ENCODE data around the gene TNNT3.
"Not testable (repeated sequence)": the region's sequence is repeated elsewhere in the genome, so short reads cannot be mapped to it uniquely, and the experiment has no call there.

Gene TNNT3

DNA sequence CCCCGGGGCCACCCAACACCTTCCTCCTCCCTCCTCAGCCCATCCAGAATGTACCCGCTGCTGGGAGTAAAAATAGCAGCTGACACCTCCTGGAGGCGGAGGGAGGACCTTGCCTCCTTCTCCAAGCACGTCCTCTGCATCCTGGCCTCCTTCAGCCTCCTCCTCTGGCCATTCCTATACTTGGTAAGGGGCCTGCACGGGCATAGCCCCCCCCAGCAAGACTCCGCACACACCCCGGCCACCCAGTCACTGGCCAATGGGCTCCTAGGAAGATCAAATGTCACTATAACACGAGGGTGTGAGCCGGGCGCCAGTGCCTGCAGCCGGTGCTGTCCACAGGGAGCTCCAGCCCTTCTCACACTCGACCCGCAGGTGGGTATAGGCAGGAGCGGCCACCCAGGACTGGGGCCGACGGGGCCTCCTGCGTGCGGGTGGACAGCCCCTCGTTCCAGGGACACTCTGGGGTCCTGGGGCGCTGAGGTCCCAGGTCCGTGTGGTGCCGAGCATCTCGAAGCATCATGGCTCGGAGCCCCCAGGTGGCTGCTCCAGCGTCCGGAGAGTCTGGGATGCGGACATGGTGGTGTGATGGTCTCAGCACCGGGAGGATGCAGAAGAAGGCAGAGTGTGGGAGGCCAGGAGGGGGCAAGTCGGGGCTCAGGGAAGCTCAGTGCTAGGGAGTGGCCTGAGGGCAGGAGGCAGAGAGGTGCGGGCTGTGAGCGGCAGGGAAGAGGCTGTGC is at the start of gene TNNT3:
TSS of gene TNNT3 (plus strand) at position 313 of the 737 bp plus-strand sequence. CDS start 3,172 bp downstream, outside the sequence.
- H3K36me3 ChIP-seq (ENCODE audit: control insufficient read depth in 1 of 2, insufficient read depth in 2 of 2, low read length in 2 of 2), result no peaks in the 10 kb centered on the region
- H3K27ac ChIP-seq (ENCODE audit: low read length), result no peak within 1 kb of the TSS
- no peaks in the 10 kb centered on the region for H3K9me3 ChIP-seq (ENCODE audit: control insufficient read depth in 1 of 2, low read length in 2 of 2)
- peaks cover 0 to 17% of the 10 kb centered on the region in 2 donors for H3K4me1 ChIP-seq (ENCODE audit: control insufficient read depth in 1 of 2, insufficient read depth in 2 of 2, low read length in 2 of 2)
- no peaks in the 10 kb centered on the region for H3K27me3 ChIP-seq (ENCODE audit: low read depth, low read length)
- H3K4me3 ChIP-seq (ENCODE audit: low read depth in 1 of 2, low read length in 2 of 2), result no peak within 1 kb of the TSS

DNA sequence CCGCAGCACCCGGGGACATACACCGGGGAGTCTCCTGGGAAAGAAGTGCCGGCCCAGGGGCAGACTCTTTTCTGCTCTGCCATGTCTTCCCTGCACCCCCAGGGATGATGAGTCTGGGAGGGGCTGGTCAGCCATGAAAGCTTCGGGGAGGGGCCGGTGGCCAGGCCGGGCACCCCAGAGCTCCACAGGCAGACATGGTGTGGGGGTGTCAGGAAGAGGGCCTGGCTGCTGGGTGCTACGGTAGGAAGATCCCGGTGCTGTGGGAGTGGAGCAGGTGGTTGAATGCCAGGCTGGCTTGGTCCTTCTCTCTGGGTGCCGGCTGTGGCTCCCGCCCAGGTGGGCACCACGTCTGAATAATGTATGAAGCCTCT is 49.2 kb upstream of the TNNT3 start:
- Histone ChIP-seq H3K27me3 (ENCODE audit: low read depth, low read length) (no peaks in the 10 kb centered on the region), H3K27ac (ENCODE audit: low read length) (no peak overlapping the region), H3K4me1 (ENCODE audit: control insufficient read depth in 1 of 2, insufficient read depth in 2 of 2, low read length in 2 of 2) (peaks cover 0 to 23% of the 10 kb centered on the region in 2 donors), H3K9me3 (ENCODE audit: control insufficient read depth in 1 of 2, low read length in 2 of 2) (no peaks in the 10 kb centered on the region), H3K36me3 (ENCODE audit: control insufficient read depth in 1 of 2, insufficient read depth in 2 of 2, low read length in 2 of 2) (no peaks in the 10 kb centered on the region), H3K4me3 (ENCODE audit: low read depth in 1 of 2, low read length in 2 of 2) (peak overlapping the region; percentile 26 to 47)

DNA sequence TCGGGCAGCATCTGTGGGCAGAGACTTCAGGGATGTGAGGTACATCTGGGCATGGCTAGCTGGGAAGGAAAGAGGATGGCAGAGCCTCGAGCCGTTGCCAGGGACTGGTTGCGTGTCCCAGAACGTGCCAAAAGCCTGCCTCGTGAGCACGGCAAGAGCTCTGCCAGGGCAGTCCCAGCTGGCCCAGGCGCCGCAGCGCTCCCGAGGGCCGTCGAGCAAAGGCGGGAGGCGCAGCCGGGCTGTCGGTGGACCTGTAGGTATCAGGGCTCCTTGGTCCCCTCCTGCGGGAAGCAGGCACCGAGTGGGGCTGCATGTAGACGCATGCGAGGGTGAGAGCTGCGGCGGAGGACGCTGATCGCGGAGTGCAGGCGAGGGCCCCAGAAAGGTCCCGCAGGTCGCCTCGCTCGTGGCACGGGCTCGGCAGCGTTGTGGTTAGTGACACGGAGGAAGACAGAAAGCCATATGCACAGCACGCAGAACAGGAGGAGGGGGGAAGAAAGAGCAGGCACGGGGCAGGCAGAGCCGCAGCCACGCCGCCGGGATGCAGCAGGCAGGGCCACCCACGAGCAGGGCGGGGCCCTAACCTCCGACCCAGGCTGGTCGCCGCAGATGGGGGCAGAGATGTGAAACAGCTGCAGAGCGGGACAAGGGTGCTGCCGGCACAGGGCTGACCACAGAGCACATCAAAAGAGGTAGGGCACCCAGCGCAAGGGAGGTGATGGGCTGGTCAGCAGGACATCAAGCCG is 48.6 kb upstream of the TNNT3 start:
- Histone ChIP-seq H3K4me1 (ENCODE audit: control insufficient read depth in 1 of 2, insufficient read depth in 2 of 2, low read length in 2 of 2) (peaks cover 0 to 22% of the 10 kb centered on the region in 2 donors), H3K27ac (ENCODE audit: low read length) (no peak overlapping the region), H3K4me3 (ENCODE audit: low read depth in 1 of 2, low read length in 2 of 2) (peak overlapping the region; percentile 26 to 47)

GRCh38 chr11:1871531-1871930 is 48.0 kb upstream of the TNNT3 start:
- Histone ChIP-seq H3K4me1 (ENCODE audit: control insufficient read depth in 1 of 2, insufficient read depth in 2 of 2, low read length in 2 of 2) (peaks cover 0 to 27% of the 10 kb centered on the region in 2 donors), H3K27me3 (ENCODE audit: low read depth, low read length) (no peaks in the 10 kb centered on the region), H3K27ac (ENCODE audit: low read length) (no peak overlapping the region)

More for the DNA sequence above, 48.6 kb upstream of the TNNT3 start:
- Histone ChIP-seq H3K27me3 (ENCODE audit: low read depth, low read length) (no peaks in the 10 kb centered on the region), H3K9me3 (ENCODE audit: control insufficient read depth in 1 of 2, low read length in 2 of 2) (no peaks in the 10 kb centered on the region), H3K36me3 (ENCODE audit: control insufficient read depth in 1 of 2, insufficient read depth in 2 of 2, low read length in 2 of 2) (no peaks in the 10 kb centered on the region)

DNA sequence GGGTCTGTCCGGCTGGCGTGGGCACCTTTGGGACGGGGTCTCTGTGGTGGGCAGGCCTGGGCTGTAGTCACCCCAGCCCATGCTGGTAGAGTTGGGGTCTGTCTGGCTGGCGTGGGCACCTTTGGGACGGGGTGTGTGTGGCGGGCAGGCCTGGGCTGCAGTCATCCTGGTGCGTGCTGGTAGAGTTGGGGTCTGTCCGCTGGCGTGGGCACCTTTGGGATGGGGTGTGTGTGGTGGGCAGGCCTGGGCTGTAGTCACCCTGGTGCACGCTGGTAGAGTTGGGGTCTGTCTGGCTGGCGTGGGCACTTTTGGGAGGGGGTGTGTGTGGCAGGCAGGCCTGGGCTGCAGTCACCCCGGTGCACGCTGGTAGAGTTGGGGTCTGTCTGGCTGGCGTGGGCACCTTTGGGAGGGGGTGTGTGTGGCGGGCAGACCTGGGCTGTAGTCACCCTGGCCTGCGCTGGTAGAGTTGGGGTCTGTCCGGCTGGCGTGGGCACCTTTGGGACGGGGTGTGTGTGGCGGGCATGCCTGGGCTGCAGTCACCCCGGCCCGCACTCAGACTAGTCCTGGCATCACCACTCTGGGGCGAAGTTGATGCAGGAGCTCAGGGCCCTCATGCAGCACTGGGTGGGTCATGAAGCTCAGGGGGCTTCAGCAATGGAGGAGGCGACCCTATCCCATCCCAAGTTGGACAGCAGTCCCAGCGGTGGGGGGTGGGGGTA is 47.1 kb upstream of the TNNT3 start:
- H3K27me3 ChIP-seq (ENCODE audit: low read depth, low read length), result no peaks in the 10 kb centered on the region
- H3K9me3 ChIP-seq (ENCODE audit: control insufficient read depth in 1 of 2, low read length in 2 of 2), result no peaks in the 10 kb centered on the region
- no peak overlapping the region for H3K27ac ChIP-seq (ENCODE audit: low read length)
- no peaks in the 10 kb centered on the region for H3K36me3 ChIP-seq (ENCODE audit: control insufficient read depth in 1 of 2, insufficient read depth in 2 of 2, low read length in 2 of 2)
- peak overlapping the region in 1 of 2 donors; percentile 47 for H3K4me3 ChIP-seq (ENCODE audit: low read depth in 1 of 2, low read length in 2 of 2)
- H3K4me1 ChIP-seq (ENCODE audit: control insufficient read depth in 1 of 2, insufficient read depth in 2 of 2, low read length in 2 of 2), result peaks cover 0 to 36% of the 10 kb centered on the region in 2 donors

More at GRCh38 chr11:1871531-1871930, 48.0 kb upstream of the TNNT3 start:
- Histone ChIP-seq H3K36me3 (ENCODE audit: control insufficient read depth in 1 of 2, insufficient read depth in 2 of 2, low read length in 2 of 2) (no peaks in the 10 kb centered on the region), H3K4me3 (ENCODE audit: low read depth in 1 of 2, low read length in 2 of 2) (peak overlapping the region; percentile 26 to 47), H3K9me3 (ENCODE audit: control insufficient read depth in 1 of 2, low read length in 2 of 2) (no peaks in the 10 kb centered on the region)

DNA sequence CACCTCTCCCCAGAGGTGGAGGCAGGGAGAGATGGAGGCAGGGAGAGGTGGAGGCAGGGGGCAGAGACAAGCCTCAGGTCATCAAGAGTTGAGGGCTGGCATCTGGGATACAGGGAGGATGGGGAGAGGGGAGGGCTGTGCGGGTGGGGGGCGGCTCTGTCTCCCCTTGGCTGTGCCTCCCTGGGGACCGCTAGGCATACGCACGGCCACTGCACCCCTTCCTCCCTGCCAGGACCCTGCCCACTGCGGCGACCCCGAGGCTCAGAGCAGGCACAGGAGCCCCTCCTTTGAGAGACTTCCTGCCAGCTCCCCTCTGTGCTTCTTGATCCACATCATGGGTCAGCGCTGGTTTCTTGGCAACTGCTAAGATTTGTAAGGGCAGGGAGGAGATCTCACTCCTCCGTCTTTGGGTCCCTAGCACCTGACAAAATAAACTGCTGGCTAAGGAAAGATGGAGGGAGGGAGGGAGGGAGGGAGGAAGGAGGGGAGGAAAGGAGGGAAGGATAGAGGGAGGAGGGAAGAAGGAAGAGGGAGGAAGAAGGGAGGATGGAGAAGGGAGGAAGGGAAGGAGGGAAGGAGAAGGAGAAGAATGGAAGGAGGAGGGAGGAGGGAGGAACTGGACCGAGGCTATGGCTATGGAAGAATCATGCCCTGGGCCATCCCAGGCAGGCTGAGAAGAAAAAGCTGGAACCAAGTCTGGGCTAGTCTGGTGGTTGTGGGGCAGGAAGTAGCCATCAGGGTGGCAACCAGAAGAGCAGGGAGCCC is 46.3 kb upstream of the TNNT3 start:
- Histone ChIP-seq H3K4me1 (ENCODE audit: control insufficient read depth in 1 of 2, insufficient read depth in 2 of 2, low read length in 2 of 2) (peaks cover 0 to 44% of the 10 kb centered on the region in 2 donors), H3K4me3 (ENCODE audit: low read depth in 1 of 2, low read length in 2 of 2) (peak overlapping the region in 1 of 2 donors; percentile 47), H3K9me3 (ENCODE audit: control insufficient read depth in 1 of 2, low read length in 2 of 2) (no peaks in the 10 kb centered on the region), H3K27me3 (ENCODE audit: low read depth, low read length) (no peaks in the 10 kb centered on the region), H3K27ac (ENCODE audit: low read length) (no peak overlapping the region), H3K36me3 (ENCODE audit: control insufficient read depth in 1 of 2, insufficient read depth in 2 of 2, low read length in 2 of 2) (no peaks in the 10 kb centered on the region)

- H3K9me3 ChIP-seq (ENCODE audit: control insufficient read depth in 1 of 2, low read length in 2 of 2); H3K4me3 ChIP-seq (ENCODE audit: low read depth in 1 of 2, low read length in 2 of 2); H3K27ac ChIP-seq (ENCODE audit: low read length); H3K27me3 ChIP-seq (ENCODE audit: low read depth, low read length); H3K36me3 ChIP-seq (ENCODE audit: control insufficient read depth in 1 of 2, insufficient read depth in 2 of 2, low read length in 2 of 2): not testable (repeated sequence)
- peaks cover 0 to 45% of the 10 kb centered on the region in 2 donors for H3K4me1 ChIP-seq (ENCODE audit: control insufficient read depth in 1 of 2, insufficient read depth in 2 of 2, low read length in 2 of 2)
Observed at GRCh38 chr11:1873813-1874150, 45.7 kb upstream of the TNNT3 start.

DNA sequence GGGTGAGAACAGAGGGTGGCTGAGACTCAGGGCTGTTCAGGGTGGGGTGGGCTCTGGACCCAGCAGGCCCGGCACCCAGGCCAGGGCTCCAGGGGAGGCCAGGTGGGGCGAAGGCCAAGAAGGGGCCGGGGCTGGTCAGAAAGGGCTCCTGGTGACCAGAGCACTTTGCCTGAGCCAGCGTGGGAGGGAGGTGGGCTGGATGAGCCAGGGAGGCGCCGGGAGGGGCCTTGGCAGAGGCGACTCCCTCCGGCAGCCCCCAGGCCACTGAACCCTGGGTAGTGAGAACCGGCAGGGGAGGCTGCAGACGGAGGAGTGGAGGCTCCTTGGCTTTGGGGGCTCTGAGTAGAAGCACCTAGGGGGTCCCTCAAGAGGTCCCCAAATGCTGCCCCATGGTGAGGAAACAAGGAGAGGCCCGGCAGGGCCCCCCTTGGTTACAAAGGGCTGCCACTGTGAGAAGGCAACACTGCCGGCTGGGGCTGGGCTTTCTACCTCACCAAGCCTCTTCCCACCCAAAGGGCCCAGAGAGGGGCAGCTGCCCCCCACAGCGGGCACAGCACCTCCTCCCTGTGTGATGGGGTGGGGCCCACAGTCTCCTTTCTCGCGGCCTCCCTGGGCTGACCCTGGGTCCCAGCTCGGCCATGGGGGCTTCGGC is 44.9 kb upstream of the TNNT3 start:
- not testable (repeated sequence) for H3K9me3 ChIP-seq (ENCODE audit: control insufficient read depth in 1 of 2, low read length in 2 of 2); H3K4me3 ChIP-seq (ENCODE audit: low read depth in 1 of 2, low read length in 2 of 2); H3K27me3 ChIP-seq (ENCODE audit: low read depth, low read length); H3K36me3 ChIP-seq (ENCODE audit: control insufficient read depth in 1 of 2, insufficient read depth in 2 of 2, low read length in 2 of 2); H3K27ac ChIP-seq (ENCODE audit: low read length)
- peaks cover 0 to 45% of the 10 kb centered on the region in 2 donors for H3K4me1 ChIP-seq (ENCODE audit: control insufficient read depth in 1 of 2, insufficient read depth in 2 of 2, low read length in 2 of 2)

DNA sequence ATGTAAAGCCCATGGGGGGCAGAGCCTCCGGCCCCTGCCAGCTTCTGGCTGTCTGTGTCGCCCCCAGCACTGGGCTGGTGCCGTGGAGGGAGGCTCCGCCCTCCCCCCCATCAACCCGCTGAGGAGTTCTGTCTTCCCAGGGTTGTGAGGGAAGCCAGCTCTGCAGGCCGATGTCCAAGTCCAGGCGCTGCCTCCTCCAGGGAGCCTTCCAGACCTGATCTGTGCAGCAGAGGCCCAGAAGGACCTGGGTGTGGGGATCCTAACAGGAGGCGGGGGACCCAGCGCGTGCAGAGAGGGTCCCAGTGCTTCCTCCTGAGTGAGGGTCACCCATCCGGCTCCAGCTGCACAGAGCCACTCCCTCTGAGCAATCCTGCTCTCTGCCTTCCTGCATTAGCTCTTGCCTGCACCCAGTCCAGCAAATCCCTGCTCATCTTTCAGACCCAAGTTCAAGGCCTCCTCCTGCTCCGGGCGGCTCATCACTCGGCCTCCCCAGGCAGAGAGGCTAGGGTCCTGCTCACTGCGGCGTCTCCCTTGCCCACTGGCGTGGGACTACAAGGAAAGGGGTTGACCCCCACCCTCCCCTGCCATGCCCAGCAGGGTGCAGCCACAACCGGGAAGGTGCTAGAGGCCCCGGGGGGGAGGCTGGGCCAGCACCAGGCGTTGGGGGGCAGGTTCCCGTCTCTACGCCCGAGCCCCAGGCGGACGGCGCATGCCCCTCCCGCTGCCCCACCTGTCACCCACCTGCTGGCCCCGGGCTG is 44.2 kb upstream of the TNNT3 start:
- H3K27me3 ChIP-seq (ENCODE audit: low read depth, low read length), result no peaks in the 10 kb centered on the region
- no peak overlapping the region for H3K4me3 ChIP-seq (ENCODE audit: low read depth in 1 of 2, low read length in 2 of 2)
- no peak overlapping the region for H3K27ac ChIP-seq (ENCODE audit: low read length)
- H3K9me3 ChIP-seq (ENCODE audit: control insufficient read depth in 1 of 2, low read length in 2 of 2), result no peaks in the 10 kb centered on the region
- H3K36me3 ChIP-seq (ENCODE audit: control insufficient read depth in 1 of 2, insufficient read depth in 2 of 2, low read length in 2 of 2), result no peaks in the 10 kb centered on the region
- H3K4me1 ChIP-seq (ENCODE audit: control insufficient read depth in 1 of 2, insufficient read depth in 2 of 2, low read length in 2 of 2), result peaks cover 0 to 47% of the 10 kb centered on the region in 2 donors

DNA sequence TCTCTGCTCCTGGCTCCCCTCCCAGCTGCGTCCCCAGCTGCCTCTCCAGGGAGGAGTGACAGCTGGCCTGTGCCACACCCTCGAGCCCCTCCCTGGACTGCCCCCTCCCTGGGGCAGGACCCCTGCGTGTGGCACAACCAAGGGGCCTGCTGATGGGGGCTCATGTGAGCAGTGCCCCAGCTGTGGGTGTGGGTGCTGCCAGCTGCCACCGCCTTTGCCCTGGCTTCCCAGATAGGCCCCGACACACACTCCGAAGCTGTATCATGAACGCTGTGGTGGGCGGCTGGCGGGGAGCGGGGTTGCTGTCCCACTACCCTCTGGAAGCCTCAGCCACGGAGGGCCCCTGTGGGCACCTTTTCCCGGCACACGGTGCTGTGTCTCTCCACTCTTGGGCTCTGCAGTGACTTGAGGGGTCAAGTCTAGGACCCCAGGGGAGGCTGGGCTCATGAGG is 43.6 kb upstream of the TNNT3 start:
- H3K36me3 ChIP-seq (ENCODE audit: control insufficient read depth in 1 of 2, insufficient read depth in 2 of 2, low read length in 2 of 2); H3K4me3 ChIP-seq (ENCODE audit: low read depth in 1 of 2, low read length in 2 of 2); H3K27me3 ChIP-seq (ENCODE audit: low read depth, low read length); H3K27ac ChIP-seq (ENCODE audit: low read length); H3K9me3 ChIP-seq (ENCODE audit: control insufficient read depth in 1 of 2, low read length in 2 of 2): not testable (repeated sequence)
- H3K4me1 ChIP-seq (ENCODE audit: control insufficient read depth in 1 of 2, insufficient read depth in 2 of 2, low read length in 2 of 2), result peaks cover 0 to 47% of the 10 kb centered on the region in 2 donors
